NCI-H146 treated with DMSO at 0.1 percent for 48 hours (cell line): Measurements from ENCODE around the gene TPPP3.

Experiments used
- DNase-seq: peaks from one replicate; lab custom pipeline; 2025; ENCODE audit not compliant: unreplicated experiment; lab: John Stamatoyannopoulos, UW

Gene TPPP3

DNA sequence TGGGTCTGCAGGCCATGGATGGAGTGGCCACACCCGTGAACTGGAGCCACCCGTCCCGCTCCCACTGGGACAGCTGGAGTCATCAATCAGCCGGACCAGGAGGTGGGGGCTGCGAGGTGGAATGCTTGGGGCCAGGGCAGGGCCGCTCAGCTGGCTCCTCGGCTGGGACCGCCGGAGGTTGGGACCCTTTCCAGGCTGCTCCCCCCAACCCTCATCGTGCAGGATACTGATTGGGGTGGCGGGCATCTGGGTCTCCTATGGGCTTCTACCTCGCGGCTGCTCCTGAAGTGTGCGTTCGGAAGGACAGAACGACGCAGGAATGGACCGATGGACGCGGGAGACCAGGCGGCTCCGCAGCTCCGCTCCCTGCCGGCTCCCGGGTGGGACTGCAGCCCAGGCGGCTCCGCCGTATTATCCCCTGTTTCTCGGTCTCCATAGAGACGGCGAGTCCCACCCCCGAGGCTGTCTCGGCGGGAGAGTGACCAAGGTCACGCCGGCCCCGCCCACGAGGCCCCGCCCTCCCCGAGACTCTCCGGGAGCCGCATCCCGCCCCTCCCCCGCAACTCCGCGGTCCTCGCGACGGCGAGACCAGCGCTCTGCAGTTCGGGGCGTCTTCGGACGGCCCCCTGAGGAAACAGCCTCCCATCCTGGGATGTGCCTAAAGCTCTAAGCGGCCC is at the start of gene TPPP3:
TSS of gene TPPP3 (minus strand) at position 388 of the 677 bp plus-strand sequence. CDS start 2,387 bp downstream, outside the sequence.
- peak; percentile 67 for DNase-seq

DNA sequence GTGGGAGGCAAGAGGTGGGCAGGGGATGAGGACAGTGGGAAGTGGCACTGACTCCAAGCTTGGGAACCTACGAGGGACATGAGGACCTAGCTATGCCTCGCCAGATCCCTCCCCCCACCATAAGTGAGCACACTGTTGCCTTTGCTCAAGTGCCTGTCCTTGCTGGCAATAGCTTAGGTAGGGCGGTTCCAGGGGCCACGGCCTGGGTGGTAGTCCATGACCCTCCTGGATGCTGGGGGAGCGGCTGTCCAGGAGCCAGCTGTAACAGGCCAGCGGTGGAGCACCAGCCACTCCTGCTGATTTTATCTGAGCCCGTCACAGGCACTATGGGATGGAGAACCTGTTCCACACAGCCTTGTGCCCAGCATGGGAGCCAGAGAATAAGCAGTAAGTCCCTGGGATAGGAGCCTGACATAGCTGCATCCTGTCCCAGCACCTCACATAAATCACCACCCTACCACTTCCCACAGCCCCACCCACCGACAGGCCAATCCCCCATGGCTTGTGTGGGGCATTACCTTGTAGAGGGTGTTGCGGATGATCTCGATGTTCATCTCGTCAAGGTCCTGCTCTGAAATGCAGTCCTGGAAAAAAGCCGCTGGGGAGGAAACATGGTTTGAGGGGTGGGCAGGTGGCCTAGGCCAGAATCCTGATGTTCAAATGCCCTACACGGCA is 49.4 kb upstream of the TPPP3 start:
- DNase-seq: no peak

DNA sequence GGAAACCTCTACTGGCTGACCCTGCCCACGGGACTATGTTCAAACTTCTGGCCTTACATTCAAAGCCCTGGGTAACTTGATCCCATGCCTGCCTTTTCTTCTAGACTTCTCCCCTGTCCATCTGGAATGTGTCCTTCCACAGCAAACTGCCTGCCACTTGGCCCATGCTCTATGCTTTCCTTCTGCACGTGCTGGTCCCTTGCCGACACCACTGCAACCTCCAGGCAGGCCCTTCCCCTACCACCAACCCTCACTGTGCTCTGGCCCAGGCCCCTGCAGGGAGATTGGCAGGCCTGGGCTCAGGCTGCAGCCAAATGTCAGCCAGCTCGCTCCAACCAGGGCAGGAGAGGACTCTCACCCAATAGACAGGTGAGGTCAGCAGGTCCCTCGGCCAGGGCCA is 48.6 kb upstream of the TPPP3 start:
- DNase-seq: no peak

DNA sequence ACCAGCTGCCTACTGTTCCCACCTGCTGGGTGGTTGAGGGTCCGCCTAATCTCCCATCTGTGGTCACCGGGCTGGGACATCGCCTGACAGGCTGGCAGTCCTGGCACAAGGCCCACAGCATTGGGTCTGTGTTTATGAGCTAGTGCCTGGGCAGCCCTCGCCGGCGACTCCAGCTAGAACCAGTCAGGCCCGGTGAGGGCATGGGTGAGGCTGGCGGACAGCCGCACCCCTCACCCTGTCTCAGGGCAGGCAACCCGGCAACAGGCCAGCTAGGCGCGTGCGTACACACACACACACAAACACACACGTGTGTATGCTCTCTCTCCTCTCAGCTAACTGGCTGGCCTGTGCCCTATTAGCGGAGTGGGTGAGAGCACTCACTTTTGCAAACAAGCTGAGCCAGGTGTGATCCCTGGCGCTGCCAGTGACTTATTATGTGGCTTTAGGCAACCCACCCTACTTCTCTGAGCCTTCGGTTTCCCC is 48.0 kb upstream of the TPPP3 start:
- no peak for DNase-seq

DNA sequence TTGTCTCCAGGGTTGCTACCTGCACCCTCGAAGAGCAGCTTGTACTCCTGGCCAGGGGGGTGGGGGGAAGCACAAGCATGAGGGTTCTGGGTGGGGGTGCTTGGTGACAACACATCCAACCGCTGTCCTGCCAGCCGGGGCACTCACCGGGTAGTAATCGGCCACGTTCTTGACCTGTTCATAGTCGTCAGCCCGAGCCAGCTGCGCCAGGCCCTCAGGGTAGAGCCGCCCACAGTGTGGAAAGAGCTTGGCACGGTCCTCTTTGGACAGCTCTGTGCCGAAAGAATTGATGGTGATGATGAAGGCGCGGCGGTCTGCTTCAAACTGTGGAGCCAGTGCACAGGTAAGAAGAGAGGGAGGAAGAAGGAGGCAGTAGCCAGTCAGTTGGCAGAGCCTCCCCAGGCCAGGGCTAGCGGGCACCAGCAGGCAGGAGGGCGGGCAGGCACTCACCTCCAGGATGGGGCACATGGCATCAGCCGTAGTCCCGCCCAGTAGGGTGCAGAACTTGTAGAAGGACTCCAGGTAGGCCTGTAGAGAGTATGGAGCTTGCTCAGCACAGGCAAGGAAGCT is 45.6 kb upstream of the TPPP3 start:
- DNase-seq: no peak

DNA sequence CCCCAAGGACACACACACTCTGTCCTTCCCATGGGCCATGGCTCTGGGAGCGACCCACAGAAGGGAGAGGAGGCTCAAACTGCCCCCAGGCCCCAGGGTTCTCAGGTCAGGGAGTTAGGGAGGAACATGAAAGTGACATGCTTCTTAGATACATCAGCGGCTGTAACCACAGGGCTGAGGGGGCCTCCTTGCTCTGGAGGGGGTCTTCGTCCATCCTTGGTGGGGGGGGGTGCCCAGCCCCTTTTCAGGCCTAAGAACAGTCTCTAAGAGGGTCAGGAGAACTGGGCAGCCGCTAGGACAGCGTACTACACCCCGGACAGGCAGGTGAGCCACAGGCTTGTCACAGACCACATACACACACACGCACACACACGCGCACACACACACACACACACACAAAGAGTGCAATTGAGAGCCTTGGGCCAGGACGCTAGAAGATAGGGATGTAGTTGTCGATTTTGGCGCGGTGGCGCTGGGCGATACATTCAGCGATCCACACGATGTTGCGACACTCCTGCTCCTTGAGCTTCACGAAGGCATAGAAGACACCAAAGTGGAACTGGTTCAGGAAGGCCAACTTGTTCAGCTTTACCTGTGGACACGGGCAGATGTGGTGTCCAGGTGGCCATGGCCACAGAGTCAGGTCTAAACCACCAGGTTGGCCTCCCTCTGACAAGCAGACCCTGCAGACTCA is 44.9 kb upstream of the TPPP3 start:
- DNase-seq: no peak

DNA sequence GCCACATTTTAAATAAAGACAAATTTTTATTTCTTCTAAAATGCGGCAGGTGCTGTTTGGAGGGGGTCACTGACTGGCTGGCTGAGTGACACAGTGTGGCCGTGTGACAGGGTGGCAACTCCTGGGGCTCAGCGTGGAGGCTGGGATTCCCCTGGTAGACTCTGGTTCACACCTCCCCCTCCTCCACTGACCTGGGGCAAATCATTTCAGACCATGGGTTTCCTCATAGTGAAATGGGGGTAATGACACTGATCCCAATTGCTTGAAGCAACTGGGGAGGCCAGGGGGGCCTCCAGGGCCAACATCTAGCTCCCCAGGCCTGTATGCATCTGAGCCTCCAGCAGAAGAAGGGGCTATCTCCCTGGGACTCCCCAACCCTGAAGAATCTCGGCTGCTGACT is 44.2 kb upstream of the TPPP3 start:
- no peak for DNase-seq

GRCh38 chr16:67436640-67437193 is 43.4 kb upstream of the TPPP3 start:
- no peak for DNase-seq

GRCh38 chr16:67435758-67436164 is 42.5 kb upstream of the TPPP3 start:
- DNase-seq: no peak

DNA sequence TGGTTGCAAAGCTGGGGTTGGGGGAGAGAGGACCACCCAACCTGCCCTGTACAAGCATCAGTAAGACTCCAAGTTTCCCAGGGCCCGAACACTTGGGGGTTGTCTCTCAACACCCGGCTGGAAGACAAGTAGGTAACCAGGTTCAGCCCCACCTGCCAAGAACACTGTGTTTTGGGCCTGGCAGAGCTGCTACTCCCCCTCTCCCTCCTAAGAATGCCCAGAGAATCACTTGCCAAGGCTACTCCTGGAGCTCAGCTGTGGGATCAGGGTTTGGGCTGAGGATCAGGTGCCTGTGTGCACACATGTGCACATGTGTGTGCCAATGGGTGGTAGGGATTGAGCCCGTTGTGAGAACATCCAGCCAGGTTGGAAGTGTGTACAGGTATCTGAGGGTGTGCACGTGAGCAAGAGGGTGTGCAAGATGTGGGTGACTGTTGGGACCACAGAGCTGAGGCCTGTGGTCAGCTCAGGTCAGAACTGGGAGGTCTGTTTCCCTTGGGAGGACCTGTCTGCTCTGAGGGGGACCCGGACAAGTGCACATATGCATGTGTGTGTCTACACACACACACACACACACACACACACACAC is 39.9 kb upstream of the TPPP3 start:
- DNase-seq: no peak

GRCh38 chr16:67432506-67432890 is 39.2 kb upstream of the TPPP3 start:
- DNase-seq: no peak

- no peak for DNase-seq
These were observed 38.6 kb upstream of the TPPP3 start for GRCh38 chr16:67431775-67432505.

GRCh38 chr16:67430977-67431774 is 37.9 kb upstream of the TPPP3 start, which contains the start of gene HSD11B2:
Gene HSD11B2, plus strand, starts transcription at chr16:67431121. Its CDS starts 128 bp downstream, at chr16:67431249.
- no peak for DNase-seq

DNA sequence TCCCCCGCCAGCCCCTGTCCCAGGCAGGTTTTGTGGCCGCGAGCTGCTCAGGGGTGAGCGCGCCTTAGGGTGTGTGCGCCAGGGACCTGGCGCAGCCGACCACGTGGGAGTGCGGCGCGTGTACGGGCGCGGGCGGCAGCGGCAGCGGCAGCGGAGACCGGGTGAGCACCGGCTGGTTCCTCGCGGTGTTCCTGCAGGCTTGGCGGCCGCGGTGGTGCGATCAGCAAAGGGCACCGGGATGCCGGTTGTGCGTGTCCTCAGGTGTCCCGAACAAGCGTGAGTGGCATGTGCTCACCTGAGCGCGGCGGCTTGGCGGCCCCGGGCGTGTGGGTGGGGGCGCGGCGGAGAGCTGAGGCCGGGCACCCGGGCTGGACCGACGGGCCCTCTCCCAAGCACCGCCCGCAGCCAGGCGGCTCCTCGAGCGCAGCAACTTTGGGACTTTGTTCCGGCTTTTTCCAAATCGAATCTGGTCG is 37.2 kb upstream of the TPPP3 start:
- DNase-seq: no peak

DNA sequence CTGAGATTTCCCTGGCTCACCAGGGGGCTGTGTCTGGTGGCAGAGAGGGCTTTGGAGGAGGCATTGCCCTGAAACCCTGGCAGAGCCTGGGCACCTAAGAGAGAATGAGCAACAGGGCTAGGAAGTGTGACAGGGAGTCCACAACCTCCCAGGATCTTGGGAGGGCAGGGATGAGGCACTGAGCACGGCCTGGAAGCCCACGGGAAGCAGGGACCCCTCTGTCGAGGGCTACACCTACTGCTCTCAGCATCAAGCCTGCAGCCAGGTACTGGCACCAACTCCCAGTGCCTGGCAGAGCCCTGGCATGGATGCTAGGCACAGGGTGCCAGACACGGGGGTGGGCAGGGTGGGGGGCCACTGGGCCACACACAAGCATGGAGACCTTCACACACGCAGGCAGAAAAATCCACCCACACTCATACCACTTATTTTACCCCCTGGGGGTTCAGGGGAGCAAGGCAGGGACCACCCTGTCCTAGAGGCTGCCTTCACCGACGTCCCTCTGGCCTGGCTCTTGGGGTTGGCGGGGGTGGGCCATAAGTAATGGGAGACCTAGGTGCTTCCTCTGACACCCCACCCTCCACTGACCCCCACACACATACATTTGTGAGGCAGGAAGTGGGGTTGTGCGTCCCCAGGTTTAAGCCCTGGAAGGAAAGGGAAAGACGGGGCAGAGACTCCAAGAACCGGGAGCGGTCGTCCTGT is 36.7 kb upstream of the TPPP3 start:
- DNase-seq: no peak

GRCh38 chr16:67429053-67429798 is 35.9 kb upstream of the TPPP3 start:
- no peak for DNase-seq

DNA sequence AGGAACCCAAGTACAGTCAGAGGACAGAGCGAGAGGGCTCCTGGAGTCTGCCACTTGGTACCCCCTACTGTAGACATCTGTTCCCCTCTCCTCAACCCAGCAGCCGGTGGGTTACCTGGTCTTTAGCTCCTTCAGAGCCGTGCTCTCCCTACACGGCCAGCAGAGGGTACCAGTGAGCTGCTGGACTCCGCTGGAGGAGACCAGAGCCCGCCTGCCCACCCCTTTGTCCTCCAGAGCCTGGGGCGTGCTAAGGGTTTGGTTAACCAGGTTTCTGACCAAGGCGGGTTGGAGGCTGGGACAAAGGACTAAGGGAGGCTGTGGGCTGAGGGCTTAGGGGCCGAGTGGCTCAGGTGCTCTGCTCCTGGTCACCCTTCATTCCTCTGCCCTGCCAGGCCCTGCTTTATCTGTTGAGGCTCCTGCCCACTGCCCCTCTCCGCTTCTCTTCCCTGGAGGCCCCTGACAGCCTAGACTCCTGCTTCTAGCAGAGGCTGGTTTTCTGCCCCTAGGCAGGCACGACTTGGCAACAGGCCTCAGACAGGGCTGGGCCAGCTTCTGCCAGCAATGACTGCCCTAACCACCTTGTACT is 34.9 kb upstream of the TPPP3 start:
- peak; percentile 32 for DNase-seq

DNA sequence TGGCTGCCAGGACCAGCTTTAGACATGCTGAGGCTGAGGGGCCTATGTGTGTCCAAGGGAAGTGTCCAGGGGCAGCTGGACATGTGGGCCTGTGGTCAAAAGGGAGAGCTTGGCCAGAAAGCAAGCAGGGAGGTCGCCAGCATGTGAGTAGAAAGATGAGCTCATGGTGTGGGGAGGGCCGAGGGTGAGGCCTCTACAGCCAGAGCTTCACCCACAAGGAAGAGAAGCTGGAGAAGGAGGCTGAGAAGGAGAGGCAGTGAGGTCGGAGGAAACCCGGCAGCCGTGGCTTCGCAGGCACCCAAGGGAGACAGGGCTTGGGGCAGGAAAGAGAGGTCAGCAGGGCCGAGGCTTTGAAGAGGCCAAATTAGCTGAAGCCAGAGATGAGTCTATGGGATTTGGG is 33.7 kb upstream of the TPPP3 start:
- no peak for DNase-seq
